ENCODE data around the gene EPAS1.

The EPAS1 gene

GRCh38 chr2:46303233-46303632 is 6.0 kb downstream of the EPAS1 start:
- no peak for DNase-seq (ENCODE audit: low spot score)

- no peak for DNase-seq (ENCODE audit: low spot score)
These were observed 6.6 kb downstream of the EPAS1 start for GRCh38 chr2:46303822-46304221.

DNA sequence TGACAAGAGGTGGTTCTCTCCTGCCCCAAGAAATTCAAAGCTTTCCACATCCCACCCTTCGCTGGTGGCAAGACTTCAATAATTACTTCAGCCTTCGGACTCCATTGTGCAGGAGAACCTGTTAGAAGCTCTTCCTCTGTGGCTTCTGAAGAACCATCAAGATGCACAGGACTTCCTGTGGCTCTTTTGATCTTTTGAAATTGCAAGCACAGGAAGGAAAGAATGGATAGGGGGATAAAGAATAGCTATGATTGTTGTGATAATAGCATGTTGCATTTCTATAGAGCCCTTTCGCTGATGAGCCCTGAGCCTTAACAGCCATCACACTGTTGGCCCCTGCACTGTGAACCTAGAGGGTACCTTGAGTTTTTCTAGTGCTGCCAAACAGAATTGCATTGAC is 7.4 kb downstream of the EPAS1 start:
- DNase-seq (ENCODE audit: low spot score): no peak

DNA sequence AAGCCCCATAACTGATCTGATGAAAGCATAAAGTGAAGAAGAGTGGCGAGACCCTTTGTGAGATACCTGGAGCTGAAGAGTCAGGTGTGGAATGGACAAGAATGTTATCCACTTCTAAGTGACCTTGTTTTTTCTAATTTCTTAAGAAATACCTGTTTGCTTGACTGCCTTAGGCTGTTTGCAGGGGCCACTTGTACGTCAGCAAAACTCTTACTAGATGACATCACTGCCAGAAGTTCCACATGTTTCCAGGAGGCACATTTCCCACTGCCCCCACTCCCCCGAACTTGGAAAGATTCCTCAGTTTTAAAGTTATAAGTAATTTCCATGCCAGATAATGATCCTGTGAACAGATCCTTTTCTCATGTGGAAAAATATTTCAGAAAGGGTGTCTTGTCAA is 8.0 kb downstream of the EPAS1 start:
- no peak for DNase-seq (ENCODE audit: low spot score)

DNA sequence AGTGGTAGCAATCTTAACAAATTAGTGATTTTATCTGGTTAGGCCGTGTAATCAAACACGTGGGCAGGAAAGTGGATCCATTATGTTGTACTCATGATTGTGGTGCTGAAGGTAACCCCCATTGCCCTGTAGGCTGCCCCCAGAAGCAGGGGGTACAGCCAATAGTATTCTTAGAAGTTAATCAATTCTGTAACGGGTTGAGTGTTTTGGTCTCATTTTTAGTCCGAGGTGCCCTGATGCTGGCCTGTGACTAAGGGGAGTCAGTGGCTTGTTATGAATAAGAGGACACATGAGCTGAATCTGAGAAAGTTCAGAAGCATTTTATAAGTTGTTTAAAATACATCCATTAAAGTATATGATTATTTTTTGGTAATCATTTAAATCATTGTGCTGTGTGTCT is 8.6 kb downstream of the EPAS1 start:
- DNase-seq (ENCODE audit: low spot score): no peak

DNA sequence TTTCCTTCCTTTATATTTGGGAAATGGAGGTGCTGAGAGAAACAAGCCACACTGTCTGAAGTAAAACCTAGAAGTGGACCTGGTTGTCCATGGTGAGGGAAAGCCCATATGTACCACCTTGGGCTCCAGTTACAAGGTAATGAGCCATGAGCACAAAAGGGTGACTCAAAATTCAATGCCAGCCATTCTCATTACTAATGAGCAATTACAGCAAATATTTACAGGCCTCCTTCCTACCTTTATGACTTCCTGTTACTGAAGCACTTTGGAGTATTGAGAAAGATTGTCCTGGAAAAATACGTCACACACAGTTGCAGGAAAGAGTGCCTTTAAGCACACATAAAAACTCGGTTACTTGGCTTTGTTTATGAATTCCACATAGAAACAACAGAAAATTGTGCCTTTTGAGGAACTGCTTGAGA is 9.1 kb downstream of the EPAS1 start:
- no peak for DNase-seq (ENCODE audit: low spot score)

- DNase-seq (ENCODE audit: low spot score): no peak
These were observed 9.9 kb downstream of the EPAS1 start for GRCh38 chr2:46306988-46307655.

GRCh38 chr2:46308081-46308480 is 10.9 kb downstream of the EPAS1 start:
- DNase-seq (ENCODE audit: low spot score): no peak

DNA sequence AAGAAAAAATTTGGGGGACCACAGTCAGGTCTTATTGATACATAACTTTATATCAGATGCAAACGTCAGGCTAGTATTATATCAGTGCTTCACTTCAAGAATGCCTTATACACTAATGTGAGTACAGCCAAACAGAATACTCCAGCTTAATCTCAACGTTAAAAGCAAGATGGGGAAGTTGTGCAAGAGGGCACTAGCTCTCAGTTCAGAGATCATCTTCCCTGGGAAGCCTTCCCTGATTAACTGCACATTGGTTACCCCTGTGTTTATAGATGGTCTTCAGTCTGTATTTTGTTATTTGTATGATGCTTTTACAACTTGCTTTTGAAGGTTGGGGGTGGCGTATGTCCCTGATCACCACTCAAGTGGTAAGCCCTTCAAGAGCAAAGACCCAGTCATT is 11.4 kb downstream of the EPAS1 start:
- DNase-seq (ENCODE audit: low spot score): no peak

DNA sequence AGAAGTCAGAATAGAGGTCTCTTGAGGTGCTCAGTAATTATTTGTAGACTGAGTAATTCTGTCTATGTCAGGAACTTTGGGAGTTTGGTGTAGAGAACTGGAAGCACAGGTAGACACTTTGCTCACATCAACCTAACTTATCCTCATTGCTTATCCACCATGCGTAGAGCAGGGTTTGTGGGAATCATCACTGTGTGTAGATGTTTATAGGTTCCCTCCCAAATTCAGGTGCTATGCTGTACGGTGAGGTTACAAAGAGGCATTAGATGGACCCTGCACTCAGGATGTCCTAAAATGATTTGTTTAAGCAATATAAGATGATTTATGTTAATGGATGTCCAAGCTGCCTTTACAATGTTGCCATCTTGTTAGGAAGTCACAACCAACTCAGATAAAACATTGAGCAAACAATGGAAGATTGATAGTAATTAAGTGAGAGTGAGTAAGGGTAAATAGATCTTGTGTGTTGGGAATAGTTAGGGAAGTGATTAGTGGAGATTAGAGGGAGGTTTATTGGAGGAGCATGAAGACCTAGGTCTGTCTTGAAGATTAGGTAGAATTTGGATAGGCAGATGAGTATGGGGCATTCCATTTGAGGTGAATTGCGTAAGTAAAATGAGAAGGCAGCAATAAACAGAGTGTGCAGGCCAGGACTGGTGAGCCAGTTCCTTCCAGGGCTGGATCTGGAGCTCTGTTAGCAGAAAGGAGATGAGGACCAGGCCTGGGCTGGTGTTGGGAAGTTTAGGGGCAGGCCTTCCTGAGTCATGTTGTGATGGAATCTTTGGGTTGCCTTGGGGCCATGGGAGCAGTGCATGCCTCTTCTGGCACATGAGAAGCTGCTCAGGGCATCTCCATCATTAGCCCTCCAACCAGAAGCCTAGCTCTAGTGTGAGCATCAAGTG is 12.1 kb downstream of the EPAS1 start:
- DNase-seq (ENCODE audit: low spot score): no peak

DNA sequence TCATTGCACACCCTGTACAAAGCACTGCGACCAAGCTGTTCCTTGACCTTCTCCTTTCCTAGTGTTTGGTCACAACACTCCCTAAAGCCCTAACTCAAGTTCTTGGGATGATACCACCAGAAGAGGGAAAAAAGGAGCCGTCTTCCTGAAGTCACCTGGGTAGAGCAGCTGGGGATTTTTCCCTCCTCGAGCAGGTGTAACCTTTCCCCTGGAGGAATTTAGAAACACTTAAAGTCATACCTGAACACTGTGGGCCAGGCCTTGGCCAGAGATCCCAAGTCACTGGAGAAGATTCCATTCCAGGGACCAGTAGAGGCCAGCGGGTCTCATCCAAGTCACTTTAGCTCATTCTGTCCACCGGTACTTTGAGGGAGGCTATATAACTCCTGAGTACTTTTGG is 13.2 kb downstream of the EPAS1 start:
- no peak for DNase-seq (ENCODE audit: low spot score)

DNA sequence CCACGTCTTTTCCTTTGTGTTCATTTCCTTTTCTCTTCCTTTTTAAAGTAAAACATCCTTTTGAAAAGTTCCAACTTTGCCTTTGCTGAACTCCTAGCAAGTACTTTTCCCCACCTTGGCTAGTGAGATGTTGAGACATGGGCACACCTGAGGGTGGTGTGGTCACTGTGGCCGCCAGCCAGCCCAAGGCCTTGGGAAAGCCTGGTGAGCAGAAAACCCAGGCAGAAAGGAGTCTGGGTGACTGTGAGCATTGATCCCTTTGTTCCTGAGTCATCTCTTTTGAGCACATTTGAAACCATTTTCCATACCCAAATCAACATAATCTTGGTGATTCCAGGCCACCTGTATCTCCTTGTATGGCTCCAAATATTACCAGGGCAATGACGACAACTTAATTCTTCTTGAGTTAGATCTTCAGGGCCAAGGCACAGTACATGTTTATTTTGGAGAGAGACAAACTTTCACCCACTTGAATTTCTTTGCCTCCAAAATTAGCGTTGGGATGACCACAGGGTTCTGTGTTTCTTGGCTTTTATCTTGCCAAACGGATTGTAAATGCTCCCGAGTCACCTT is 14.5 kb downstream of the EPAS1 start:
- DNase-seq (ENCODE audit: low spot score): no peak

DNA sequence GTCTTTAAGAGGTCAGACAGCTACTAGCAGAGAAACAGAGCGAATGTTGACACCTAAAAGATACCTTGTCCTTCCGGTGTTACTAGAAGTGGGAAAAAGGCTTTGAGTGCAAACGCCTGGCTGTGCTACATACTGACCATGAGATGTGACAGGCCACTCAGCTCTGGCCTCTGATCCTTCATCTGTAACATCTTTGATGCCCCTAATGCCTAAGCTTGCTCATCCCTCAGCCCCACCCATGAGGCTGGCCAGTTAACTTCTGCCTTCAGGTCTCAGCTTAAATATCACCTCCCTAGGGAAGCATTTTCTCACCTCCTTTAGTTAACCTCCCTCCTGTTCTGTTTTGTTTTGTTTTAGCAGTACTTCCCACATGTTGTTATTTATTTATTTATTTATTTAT is 15.9 kb downstream of the EPAS1 start:
- DNase-seq (ENCODE audit: low spot score): no peak

- no peak for DNase-seq (ENCODE audit: low spot score)
These were observed 17.0 kb downstream of the EPAS1 start for GRCh38 chr2:46314065-46314835.

DNA sequence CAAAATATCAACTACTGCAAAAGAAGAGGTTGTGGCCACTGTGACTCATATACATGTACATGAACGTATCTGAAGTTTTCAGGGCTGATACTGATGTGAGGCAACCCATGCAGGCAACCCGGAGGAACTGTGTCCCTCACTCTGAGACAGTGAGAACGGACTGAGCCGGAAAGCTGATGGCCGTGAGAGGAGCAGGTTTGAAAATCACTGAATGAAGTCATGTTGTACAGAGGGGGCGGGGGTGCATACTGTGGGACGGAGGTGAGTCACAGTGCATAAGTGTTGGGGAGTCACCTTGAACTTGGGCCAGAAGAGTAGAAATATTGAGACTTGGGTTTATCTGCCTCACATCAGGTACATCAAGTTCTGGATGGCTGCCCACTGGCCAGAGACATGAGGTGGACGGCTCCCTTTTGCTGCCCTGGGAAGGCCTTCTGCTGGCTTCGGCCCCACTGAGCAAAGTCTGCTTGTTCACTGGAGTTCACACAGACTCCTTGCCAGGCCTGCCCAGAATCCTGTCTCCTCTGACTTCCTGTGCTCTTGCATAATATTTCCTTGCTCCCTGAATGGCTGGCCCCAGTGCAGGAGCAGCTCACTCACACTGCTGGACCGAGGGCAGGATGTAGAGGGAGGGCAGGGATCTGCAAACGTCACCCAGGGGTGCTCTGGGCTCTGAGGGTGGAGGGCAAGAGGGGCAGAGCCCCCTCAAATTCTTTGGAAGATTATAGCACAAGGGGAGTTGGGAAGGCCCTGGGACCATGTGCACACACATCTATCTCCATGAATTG is 18.1 kb downstream of the EPAS1 start:
- no peak for DNase-seq (ENCODE audit: low spot score)

GRCh38 chr2:46317094-46317486 is 19.9 kb downstream of the EPAS1 start:
- no peak for DNase-seq (ENCODE audit: low spot score)

DNA sequence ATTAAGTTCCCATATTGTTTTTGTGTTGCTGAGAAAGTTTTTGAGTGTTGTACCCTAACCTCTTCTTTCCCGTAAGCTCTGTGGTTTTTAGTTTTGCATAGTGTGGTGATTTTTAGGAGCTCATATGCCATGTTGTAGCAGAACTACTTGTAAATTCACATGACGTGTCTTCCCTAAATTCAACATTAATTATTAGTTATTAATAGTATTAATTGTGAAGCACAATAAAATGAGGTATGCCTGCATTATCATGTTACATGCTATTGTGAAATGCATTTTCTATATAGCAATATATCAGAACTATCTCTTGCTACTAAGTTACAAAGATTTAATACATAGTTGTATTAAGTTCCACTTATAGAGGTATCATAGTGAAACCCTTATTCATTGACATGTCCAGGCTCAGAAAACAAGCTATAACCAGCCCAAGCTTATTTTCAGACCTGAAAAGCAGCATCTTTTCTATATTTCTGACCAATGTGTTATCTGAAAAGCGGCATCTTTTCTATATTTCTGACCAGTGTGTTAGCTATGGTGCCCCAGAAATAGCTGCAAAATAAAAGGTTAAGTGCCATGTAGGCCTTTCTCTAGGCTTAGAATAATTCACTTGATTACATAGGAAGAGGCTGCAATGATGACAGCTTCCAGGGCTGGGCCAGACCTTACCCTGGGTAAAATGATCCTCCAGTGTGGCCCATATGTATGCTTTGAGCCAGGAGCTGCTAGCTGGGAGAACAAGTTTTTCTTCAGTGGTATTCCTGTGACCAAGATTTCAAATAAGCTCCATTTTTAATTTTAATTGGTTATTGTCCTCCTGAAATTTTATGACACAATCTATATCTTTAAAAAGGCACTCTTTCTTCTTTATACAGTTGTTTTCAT is 21.6 kb downstream of the EPAS1 start:
- DNase-seq (ENCODE audit: low spot score): no peak

DNA sequence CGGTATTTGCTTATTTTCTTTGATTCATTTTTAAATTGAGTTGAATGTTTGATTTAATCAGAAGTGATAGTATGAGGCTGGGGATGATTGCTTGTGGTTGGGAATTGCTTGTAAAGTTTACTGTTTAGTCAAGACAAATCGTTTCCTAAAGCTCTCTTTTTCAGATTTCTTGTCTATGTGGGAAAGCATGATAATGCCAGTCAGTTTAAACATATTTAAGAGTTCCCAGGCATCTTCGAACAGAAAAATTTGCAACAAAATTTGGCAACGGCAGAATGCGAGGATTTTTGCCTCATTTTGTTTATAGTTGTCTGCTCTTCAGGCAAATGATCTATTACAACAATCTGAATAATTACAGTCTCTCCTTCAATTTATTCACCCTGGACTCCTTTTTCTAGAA is 22.5 kb downstream of the EPAS1 start:
- DNase-seq (ENCODE audit: low spot score): no peak

DNA sequence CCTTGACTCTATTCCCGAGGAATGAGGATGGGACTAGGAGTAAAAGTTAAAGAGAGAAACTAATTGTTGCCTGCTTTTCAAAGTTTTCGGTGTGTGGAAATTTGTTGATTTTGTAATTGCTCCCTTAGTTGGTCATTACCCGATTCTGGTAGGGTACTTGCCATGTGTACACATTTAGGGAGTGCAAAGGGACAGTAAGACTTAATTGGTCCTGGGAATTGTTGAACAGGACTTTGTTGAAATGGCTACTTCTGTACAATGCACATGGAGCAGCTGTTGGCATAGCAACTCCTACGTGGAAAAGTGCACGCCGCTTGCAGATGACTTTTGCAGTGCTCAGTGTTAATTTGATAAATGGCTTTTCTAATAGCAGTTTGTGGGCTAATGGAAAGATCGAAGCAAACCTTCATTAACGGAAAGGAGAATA is 22.9 kb downstream of the EPAS1 start:
- DNase-seq (ENCODE audit: low spot score): no peak

GRCh38 chr2:46323730-46324129 is 26.5 kb downstream of the EPAS1 start:
- DNase-seq (ENCODE audit: low spot score): no peak

Measured in germinal center (tissue), 1 donor.